AG04449 (cell line): ENCODE measurements around the gene AMBRA1.

Experiments
- CTCF ChIA-PET: fragments of 350-600 bp; formaldehyde crosslinking; extraction: SDS; loops from one replicate; lab custom pipeline; 2021; ENCODE audit warnings: antibody characterized with exemption; lab: Yijun Ruan, JAX
- POLR2A ChIA-PET: fragments of 400-600, 350-600 bp; formaldehyde crosslinking; extraction: SDS; loops from one replicate; lab custom pipeline; 2020; ENCODE audit warnings: antibody characterized with exemption, inconsistent platforms; lab: Yijun Ruan, JAX
- DNase-seq: peaks from one replicate; pipeline ENCODE4 v3.0.0-alpha.2; 2010; ENCODE audit warnings: low read depth, low spot score
- H3K4me3 ChIP-seq: 2 replicates; pipeline ENCODE4 v1.5.1; 2011; ENCODE audit warnings: low read depth, mild to moderate bottlenecking, control low read depth, low read length
- TF ChIP-seq, protein P1 (sequence below): IDR thresholded peaks from one replicate; pipeline ENCODE4 v1.5.1; 2011; ENCODE audit warnings: mild to moderate bottlenecking, moderate library complexity, low read length, control low read depth, inconsistent platforms; ENCODE audit not compliant: insufficient read depth; ENCODE audit errors: missing control alignments

The AMBRA1 gene

DNA sequence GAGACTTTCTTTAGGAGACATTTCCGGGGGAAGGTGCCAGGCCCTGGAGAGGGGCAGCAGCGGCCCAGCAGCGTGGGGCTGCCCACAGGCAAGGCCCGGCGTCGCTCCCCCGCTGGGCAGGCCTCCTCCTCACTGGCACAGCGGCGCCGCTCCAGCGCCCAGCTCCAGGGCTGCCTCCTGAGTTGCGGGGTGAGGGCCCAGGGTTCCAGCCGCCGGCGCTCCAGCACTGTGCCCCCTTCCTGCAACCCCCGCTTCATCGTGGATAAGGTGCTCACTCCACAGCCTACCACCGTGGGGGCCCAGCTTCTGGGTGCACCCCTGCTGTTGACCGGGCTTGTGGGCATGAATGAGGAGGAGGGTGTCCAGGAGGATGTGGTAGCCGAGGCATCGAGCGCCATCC is 227.6 kb downstream of the AMBRA1 start:
- H3K4me3 ChIP-seq, result no peak overlapping the region
- CTCF ChIA-PET, result interaction anchor here (0.6 to 27.5 kb wide), 13 partner anchors 12 to 640 kb away, joined by 3 to 498 read pairs (median 3); partner anchors contain the start of genes CREB3L1 and DGKZ
- TF ChIP-seq, protein P1, sequence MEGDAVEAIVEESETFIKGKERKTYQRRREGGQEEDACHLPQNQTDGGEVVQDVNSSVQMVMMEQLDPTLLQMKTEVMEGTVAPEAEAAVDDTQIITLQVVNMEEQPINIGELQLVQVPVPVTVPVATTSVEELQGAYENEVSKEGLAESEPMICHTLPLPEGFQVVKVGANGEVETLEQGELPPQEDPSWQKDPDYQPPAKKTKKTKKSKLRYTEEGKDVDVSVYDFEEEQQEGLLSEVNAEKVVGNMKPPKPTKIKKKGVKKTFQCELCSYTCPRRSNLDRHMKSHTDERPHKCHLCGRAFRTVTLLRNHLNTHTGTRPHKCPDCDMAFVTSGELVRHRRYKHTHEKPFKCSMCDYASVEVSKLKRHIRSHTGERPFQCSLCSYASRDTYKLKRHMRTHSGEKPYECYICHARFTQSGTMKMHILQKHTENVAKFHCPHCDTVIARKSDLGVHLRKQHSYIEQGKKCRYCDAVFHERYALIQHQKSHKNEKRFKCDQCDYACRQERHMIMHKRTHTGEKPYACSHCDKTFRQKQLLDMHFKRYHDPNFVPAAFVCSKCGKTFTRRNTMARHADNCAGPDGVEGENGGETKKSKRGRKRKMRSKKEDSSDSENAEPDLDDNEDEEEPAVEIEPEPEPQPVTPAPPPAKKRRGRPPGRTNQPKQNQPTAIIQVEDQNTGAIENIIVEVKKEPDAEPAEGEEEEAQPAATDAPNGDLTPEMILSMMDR, result no peak
- DNase-seq, result no peak
- POLR2A ChIA-PET, result interaction anchor here (0.6 kb wide), 1 partner anchor 268 kb away, joined by 3 read pairs; no protein-coding TSS in a partner anchor

DNA sequence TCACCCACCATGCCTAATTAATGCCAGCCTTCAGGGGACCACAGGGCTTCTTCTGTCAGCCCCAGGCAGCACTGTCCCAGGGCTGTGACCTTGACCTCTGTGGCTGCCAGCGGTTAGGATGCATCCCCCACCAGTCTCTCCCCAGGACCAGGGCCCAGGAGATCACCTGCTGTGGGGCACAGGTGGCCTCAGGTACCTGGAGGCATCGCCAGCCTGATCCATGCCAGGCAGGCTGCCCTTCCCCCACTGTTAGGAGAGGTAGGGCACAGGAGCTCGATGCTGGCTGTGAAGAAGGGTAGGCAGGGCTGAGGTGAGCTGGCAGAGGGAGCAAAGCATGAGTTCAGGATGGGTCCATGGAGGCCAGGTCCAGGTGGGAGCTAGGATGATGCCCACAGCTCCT is 229.0 kb downstream of the AMBRA1 start:
- TF ChIP-seq, protein P1, result no peak
- no peak overlapping the region for H3K4me3 ChIP-seq
- POLR2A ChIA-PET, result no interaction called here
- no peak for DNase-seq
- CTCF ChIA-PET, result interaction anchor here (1.0 to 27.5 kb wide), 10 partner anchors 13 to 204 kb away, joined by 3 to 498 read pairs (median 4); partner anchors contain the start of gene DGKZ

DNA sequence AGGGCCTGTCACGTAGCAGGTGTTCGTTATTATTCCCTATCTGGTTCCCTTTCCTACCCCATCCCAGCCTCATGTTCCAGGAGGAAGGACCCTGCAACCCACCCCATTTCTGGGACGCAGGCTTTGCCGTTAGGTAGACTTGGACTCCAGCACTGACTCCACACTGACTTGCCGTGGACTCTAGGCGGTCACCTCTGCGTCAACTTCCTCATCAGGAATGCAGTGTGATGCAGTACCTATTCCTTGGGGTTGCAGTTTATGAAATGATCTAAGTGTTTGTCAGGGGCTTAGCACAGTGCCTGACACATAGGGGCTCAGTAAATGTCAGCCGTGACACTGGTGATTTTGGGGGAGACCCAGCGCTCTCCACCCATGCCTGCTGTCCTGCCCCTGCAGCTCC is 229.8 kb downstream of the AMBRA1 start:
- ChIA-PET POLR2A (no interaction called here), CTCF (interaction anchor here (1.2 to 27.5 kb wide), 6 partner anchors 14 to 126 kb away, joined by 4 to 498 read pairs (median 8); partner anchors contain the start of gene DGKZ)
- DNase-seq, result no peak
- no peak overlapping the region for H3K4me3 ChIP-seq
- TF ChIP-seq, protein P1, result no peak

DNA sequence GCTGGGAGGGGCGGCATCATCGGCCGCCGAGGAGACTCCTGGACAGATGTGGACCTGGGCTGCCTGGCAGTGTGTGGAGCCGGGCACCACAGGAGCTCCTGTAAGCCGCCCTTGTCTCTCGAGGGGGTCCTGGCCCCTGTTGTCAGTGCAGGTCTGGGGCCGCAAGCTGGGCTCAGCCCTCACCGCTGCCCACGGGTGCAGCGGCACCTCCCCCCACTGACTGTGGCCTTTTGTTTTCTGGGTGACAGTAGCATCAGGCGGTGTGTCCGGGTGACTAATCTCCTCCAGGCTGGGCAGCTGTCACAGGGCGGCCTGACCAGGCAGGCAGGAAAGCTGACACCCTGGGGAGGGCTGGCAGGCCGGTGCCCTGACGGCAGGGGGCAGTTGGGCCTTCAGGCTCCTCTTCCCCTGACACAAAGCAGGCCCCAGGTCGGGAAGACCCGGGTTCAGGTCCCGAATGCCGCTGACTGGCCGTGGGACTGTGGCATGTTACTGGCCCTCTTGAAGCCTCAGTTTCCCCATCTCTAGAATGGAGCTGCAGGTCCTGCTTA is 230.3 kb downstream of the AMBRA1 start:
- TF ChIP-seq, protein P1, result no peak
- ChIA-PET CTCF (interaction anchor here (1.1 to 27.5 kb wide), 7 partner anchors 13 to 166 kb away, joined by 4 to 498 read pairs (median 6); partner anchors contain the start of gene DGKZ), POLR2A (no interaction called here)
- no peak overlapping the region for H3K4me3 ChIP-seq
- DNase-seq, result no peak

- no peak for DNase-seq
- POLR2A ChIA-PET, result no interaction called here
These were observed 230.8 kb downstream of the AMBRA1 start for GRCh38 chr11:46363031-46363407.

More at GRCh38 chr11:46363031-46363407, 230.8 kb downstream of the AMBRA1 start:
- H3K4me3 ChIP-seq, result no peak overlapping the region
- TF ChIP-seq, protein P1, result no peak
- CTCF ChIA-PET, result interaction anchor here (1.0 to 27.5 kb wide), 7 partner anchors 13 to 166 kb away, joined by 3 to 498 read pairs (median 6); partner anchors contain the start of gene DGKZ
